Daoy (cell line): Measurements from ENCODE around the gene BMPR1A. TPM values are rescaled to one million over a fixed set of nuclear protein-coding genes. Genes with fewer than 3 reads are reported as not detected.
"Not testable (repeated sequence)": the region's sequence is repeated elsewhere in the genome, so short reads cannot be mapped to it uniquely, and the experiment has no call there.

Source experiments
- DNase-seq: peaks from one replicate; pipeline ENCODE4 v3.0.0-alpha.2; 2015; ENCODE audit warnings: low read depth
- total RNA-seq: library from RNA; depleted of rRNA; stranded (reverse); fragments of >200 nt; shearing (Covaris generic); gene quantifications from 2 replicates; pipeline ENCODE4 v1.2.3, GENCODE V29; 2014

Gene BMPR1A
- total RNA-seq, 1 experiment from 2014 or later: 18.6 TPM

DNA sequence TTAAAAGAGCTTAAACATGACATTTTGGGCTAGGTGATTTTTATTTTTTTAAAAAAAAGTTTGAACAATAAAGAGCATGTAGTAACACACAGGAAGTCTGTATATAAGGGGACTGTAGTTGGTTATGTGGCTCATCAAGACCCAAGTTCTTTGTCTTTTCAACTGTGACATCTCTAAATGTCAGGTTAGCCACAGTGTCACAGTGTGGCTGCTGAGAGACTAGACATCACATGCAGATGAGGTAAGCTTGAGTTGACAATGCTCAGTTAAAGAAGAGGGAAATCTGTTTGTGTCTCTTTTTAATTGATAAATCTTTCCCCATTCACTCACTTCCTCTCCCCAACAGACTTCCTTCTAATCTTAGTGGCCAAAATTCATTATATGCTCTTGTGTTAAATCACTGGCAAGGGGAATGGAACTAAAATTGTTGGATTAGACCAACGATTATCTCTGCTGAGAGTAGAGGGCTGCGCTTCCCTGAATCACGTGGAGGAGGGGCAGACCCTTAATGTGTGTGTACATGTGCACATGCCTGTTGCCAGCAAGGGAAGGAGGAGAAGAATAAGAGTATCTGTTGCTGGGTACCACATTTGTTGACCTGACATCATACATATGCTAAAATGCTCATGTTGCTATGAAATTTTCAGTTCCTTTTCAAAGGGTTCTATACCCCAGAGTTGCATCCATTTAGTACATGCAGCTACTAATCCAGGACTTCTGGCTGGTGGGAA is 122.7 kb downstream of the BMPR1A start:
- DNase-seq: no peak

DNA sequence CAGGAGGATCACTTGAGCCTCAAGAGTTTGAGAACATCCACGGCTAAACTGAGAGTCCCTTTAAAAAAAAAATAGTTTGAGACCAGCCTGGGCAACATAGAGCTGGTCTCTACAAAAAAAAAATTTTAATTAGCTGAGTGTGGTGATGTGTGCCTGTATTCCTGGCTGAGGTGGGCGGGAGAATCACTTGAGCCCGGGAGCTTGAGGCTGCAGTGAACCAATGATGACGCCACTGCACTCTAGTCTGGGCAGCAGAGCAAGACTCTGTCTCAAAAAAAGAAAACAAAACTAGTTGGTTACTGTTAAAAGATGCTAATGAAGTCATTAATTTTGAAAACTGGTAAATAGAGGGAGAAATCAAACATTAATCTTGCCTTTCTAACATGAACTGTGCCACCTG is 124.6 kb downstream of the BMPR1A start:
- DNase-seq: no peak

DNA sequence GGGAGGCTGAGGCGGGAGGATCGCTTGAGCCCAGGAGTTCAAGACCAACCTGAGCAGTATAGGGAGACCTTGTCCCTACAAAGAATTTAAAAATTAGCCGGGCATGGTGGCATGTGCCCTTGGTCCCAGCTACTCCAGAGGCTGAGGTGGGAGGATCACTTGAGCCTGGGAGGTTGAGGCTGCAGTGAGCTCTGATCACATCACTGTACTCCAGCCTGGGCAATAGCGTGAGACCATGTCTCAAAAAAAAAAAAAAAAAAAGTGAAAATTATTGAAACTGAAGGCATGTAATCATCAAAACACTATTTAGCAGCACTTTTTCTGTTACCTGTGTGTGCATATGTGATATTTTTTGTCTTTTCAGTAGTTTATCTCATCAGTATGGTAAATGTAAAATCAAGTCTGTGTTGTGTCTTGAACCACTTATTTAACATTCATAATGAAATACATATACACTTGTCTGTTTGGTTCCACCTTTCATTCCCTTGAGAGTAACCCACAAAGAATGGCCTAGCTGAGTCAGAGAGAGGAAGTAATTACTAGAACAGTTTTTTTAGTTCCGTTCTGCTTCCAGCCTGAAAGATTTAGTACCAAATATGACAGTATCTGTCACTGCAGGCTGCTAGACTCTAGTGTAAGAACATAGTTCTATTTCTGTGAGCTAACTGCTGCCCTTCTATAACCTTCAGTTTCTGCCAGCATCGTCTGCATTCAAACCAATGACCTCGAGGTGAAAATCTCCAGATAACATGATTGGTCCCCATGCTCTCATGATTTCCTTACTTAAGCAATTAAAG is 132.4 kb downstream of the BMPR1A start:
- DNase-seq: peak; percentile 53

DNA sequence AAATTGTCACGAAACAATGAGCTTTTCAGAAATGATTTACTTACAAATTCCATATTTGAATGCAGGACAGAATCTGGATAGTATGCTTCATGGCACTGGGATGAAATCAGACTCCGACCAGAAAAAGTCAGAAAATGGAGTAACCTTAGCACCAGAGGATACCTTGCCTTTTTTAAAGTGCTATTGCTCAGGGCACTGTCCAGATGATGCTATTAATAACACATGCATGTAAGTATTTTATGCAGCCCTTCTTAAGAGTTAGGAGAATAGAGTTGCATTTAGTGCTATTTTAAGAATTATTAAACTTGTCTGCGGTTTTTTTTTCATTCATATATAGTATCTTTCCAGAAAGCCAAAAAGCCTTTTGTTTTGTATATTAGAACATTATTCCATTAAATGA is 133.6 kb downstream of the BMPR1A start:
- DNase-seq: no peak

DNA sequence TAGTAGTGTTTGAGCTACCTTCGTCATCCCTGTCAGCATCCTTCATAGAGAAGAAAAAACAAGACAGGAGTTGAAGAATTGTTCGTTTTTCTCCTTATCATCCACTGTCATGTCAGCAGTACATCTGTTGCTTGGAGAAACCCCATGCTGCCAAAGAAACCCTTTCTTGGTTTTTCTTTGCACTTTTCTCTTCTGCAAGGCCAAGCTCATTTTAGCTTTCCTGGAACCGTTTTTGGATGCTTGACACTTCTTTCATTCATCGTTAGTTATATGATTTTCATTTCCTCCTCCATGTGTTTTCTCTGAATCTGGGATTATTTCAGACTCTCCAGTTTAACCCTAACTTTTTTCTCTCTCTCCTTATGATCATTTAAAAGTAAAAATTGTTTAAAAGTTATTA is 142.1 kb downstream of the BMPR1A start:
- no peak for DNase-seq

DNA sequence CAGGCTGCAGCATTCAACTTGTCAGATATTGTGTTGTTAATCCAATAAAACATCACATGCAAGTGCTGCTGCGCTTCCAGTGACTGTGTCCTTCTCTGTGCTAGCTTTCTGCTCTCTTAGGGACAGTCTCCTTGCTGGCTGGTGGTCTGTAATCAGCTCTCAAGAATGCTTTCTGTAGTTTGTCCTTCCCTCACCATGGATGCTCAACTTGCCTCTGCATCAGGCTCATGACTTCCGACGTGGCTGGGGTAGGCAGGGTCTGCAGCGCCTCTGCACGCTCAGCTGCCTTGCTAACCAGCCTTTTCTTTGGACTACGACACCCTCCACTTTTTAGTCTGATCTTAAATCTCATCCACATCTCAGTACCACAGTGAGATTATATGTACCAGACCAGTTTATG is 142.7 kb downstream of the BMPR1A start:
- DNase-seq: no peak

DNA sequence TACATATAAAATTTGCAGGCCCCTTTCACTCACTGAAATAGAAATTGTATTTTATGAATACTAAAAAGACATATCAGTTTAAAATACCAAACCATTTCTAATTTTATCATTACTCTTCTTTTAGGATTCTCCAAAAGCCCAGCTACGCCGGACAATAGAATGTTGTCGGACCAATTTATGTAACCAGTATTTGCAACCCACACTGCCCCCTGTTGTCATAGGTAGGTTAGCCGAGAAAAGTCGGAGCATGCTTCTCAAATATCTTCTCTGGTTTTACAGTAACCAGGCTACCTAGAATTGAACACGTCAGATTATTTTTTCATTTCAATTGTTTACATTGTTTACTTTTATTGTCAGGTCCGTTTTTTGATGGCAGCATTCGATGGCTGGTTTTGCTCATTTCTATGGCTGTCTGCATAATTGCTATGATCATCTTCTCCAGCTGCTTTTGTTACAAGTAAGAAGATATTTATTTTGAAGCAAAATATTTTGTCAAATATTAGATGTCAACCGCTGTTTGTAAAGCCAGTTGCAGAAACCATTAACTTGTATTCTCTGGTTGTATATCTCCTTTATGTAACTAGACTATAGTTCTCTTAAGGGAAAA is 143.4 kb downstream of the BMPR1A start:
- DNase-seq: peak; percentile 40

DNA sequence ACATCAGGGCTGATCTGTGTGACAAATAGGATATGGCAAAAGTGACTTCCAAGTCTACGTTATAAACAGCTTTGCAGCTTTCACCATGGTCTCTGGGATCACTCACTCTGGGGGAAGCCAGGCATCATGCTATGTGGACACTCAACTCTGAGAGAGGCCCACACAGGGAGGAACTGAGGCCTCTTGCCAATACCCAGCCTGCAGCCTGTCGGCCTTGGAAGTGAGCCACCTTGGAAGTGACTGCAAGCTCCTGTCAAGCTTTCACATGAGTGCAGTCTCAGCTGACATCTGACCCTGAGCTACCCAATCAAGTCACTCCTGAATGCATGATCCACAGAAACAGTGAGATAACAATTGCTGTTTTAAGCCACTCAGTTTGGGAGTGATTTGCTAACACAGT is 144.5 kb downstream of the BMPR1A start:
- no peak for DNase-seq

DNA sequence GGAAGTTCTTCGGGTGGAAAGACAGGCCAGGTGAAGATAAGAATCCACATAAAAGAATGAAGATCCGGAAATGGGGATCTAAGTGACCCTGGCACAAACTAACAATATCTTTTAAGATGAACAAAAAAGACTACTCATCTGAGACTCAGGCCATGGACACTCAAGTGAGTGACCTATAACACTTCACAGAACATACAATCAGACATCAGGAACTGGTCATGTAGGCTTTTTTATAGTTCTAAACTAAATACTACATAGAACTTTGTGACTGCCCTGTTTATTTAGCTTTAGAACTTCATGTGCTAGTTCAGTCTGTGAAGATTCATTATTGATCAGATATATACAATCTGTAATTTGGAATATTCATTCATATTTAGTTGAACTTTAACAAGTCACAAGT is 148.2 kb downstream of the BMPR1A start:
- DNase-seq: no peak

DNA sequence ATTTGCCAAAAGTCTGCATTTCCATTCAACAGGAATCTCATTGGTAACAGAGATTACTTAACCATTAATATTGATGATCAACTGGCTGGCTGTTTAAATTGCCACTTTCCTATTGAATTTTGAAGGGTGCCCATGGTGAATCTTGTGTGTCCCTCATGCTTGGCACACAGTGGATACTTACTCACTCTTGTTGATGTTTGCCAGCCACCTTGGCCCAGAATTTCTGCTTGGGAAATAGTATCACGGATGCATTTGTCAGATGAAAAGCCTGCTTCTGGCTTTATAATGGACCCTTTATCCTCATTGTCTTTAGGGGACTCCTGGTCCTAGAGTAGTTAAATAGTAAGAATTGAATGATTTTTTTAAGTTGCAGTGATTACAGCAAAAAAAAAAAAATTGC is 149.0 kb downstream of the BMPR1A start:
- no peak for DNase-seq

DNA sequence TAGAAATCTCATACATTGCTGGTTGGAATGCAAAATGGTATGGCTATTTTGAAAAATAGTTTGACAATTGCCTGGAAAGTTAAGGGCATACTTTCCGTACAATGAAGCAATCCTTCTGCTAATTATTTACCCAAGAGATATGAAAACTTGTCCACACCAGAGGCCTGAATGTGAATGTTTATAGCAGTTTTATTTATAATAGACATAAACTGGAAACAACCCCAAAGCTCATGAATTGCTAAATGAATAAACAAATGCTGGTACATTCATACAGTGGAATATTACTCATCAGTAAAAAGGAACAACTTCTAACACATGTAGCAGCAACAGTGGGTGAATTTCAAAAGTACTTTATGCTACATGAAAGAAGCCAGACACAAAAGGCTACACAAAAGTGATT is 158.3 kb downstream of the BMPR1A start:
- no peak for DNase-seq

DNA sequence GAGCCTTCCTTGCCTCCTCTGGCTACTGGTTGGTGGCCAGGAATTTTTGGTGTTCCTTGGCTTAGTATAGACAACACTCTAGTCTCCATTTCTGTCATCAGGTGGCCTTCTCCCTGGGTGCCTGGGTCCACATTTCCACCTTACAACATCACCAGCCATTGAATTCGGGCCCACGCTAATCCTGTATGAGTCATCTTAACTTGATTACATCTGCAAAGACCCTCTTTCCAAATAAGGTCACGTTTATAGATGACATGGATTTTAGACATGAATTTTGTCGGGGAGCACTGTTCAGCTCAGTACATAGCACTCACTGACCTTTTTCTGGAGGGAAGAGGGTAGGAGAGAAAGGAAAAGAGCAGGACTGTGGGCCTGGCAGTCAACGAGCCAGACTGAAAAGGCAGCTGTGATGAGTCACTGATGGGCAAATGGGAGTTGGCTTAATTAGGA is 161.6 kb downstream of the BMPR1A start:
- DNase-seq: peak; percentile 23

DNA sequence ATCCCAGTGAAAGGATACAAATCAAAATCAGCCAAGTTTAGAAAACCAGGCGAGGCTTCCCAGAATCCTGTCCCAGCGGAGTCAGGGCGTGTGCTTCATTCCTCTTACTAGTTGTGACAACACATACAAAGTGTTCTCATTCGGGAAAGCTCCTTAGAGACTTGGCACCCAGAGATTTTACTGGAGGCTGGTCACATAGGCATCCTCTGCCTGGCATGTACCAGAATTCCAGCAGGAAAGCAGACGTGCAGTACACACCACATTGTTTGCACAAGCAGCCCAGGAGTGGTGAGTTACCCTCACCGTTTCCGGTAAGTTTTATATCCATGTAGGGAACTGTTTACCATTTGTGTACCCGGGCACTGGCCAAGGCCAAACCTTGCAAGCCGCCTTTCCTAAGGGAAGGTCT is 166.1 kb downstream of the BMPR1A start:
- DNase-seq: no peak

DNA sequence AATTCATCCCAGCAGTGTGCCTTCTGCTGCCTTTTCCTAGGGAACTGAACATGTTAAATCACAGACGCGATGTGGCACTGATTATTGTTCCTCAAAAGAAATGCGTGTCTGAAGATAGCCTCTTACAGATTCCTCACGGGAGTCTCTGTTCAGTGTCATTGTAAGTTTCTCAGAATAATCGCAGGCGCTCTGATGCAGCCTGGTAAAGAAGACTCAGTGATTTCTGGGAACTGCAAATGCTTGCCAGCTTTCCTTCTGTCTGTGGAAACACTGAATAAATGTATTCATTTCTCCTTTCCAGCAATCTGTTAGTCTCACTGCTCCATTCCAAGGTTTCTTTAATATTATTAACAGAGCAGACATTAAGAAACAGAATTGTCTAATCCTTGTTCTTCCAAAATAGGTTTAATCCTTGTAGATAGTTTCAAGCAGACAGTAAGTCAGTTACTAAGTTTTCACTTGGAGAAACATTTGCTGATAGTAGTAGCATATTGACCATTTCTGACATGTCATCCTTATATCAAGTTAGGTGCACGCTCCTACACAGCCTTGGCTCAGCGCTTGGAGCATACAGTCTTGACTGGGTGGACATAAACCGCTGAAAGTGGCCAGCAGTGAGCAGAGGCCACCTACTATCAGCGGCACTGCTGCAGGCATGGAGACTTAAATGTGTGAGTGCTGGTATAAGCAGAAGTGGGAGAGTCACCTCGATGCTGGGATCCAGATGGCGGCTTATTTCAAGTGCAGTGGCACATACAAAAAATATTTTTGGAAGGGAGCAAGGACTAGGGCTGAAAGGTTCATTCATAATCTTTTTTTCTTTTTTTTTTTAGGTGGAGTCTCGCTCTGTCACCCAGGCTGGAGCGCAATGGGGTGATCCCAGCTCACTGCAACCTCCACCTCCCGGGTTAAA is 173.3 kb downstream of the BMPR1A start:
- no peak for DNase-seq

DNA sequence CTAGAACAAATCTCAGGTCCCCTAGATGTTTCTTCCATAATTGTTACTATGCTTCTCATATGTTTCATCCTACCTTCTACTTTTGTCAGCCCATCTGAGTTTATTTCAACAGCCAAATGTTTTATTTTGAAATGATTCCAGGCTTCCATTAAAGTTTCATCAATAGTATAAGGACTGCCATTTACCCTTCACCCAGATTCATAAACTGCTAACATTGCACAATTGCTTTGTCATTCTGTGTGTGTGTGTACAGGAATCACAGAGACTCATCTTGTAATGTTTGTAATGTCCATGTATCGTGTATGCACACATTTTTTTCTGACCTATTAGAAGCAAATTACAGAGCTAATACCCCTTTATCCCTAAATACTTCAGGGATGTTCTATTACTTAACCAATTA is 175.5 kb downstream of the BMPR1A start:
- DNase-seq: no peak

DNA sequence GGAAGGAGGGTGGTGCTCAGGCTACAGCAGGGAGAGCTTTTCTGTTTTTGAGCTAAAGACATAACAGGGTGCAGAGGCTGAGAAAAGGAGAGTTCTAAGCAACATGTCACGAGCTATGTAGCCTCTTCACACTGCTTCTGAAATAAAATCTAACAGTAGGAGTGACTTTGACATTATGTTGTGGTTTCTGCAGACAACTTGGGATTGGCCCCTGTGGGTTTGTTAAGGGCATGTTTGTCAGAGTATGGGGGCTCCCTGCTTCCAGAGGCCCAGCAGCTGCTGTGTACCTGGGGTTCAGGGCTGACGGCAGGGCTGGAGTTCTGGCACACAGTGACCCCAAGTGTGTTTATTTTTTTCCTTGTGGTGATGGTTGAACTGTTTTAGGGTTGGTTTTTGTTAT is 176.3 kb downstream of the BMPR1A start:
- no peak for DNase-seq

DNA sequence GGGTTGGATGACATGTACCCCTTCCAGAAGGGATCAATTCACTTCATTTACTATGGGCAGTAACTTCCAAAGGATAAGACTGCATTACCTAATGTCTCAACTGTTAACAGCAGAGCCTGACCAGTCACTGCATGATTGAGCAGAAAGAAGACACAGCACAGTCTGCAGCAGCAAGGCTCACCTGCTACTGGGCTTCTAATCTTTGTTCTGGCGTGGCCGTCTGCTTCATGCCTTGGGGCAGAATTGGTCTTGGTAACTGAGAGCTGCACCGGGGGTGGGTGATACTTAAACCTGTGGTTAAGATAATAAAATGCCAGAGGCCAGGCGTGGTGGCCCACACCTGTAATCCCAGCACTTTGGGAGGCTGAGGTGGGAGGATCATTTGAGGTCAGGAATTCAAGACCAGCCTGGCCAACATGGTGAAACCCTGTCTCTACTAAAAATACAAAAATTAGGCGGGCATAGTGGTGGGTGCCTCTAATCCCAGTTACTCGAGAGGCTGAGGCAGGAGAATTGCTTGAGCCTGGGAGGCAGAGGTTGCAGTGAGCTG is 177.8 kb downstream of the BMPR1A start:
- not testable (repeated sequence) for DNase-seq

DNA sequence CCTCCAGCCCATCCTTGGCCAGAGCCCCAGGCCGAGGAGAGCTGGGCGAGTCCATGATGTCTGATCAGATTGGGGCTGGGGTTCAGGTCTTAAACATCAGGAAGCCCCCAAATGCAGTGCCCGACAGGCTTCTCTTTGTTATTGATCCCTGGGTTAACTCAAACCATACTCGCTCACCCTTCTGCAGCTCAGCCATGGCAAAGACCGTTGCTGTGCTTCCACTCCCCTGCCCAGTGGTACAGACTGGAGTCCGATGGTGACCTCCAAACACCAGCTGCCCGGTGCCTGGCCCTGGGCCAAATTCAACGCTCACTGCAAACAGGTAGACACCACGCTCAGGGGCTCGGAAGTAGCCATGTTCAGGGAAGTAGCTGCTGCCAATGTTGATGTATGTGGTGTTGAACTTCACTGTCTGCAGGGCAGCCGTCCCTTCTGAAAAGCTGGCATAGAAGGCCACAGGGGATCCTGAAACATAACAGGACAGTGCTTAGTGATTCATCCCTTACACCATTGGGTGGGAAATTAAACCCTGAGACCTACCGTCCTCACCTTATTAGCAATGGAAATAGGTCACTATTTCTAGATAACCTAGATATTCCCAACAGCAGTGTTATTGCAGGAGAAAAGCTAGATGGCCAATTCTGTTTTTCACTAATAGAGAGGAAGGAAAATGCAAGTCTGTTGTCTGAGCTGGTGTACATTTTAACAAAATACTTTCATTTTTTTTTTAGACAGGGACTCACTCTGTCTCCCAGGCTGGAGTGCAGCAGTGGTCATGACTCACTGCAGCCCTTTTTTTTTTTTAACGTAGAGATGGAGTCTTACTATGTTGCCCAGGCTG is 180.5 kb downstream of the BMPR1A start:
- DNase-seq: peak; percentile 32

DNA sequence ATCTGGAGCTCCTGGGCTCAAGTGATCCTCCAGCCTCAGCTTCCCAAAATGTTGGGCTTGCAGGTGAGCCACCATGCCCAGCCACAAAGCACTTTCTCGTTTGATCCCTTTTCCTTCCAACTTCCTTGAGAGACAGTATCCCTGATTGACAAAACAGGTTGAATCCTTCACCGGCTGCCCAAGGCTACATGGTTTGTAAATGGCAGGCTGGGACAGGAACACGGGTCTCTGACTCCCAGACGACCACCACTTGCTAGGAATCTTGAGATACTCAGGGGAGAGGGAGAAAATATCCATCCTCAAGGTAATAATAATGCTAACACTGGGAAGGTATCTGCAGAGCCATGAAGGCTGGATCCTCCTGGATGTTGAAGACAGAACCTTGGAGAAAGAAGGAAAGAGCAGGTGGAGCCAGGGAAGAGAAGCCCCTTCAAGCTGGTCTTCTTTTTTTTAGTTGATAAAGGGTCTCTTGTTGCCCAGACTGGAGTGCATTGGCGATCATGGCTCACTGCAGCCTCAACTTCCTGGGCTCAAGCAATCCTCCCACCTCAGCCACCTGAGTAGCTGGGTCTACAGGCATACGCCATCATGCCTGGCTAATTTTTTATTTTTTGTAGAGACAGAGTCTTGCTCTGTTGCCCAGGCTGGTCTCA is 181.2 kb downstream of the BMPR1A start:
- DNase-seq: no peak

DNA sequence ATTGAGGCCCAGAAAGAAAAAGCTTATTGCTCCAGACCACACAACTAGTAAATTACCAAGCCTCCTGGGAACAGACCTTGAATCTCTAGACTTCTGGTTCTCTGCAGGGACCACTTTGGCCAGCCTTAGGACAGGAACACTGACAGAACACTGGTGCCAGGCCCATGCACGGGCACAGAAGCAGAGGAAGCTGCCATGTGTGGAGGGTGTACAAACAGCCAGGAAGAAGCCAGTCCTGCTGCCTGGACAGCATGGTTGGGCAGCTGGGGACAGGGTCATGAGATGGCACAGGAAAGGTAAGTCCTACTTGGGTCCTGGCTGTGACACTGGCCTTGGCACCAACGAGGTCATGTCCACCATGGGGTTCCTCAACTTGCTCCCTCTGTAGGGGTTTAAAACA is 181.8 kb downstream of the BMPR1A start:
- DNase-seq: no peak
